Measurements from ENCODE around the gene ITPK1.

The ITPK1 gene

DNA sequence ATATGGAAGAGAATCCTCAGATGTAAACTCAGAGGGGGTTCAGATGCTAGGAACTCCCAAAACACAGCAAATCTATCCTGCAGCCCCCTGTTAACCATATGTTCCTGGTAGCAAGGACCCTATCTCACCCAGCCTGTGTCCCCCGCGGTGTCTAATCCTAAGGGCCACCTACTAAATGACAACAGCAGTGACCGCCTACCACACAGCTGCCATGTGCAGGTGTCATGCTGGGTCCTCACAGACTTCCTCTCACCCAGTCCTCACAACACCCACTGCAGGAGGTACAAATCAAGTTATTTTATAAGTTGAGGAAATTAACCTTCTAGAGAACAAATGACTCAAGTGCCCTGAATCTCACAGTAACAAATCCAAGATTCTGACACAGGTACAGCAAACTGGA lies 73.9 kb downstream of the ITPK1 start:
- peak overlapping the region; percentile 83 to 85 for H3K27ac Mint-ChIP-seq
- ATAC-seq = no peak
- H3K9me3 Mint-ChIP-seq = no peaks in the 10 kb centered on the region
- H3K4me3 Mint-ChIP-seq = peak overlapping the region in 1 of 2 donors; percentile 13
- no peak for DNase-seq
- no peaks in the 10 kb centered on the region for H3K27me3 Mint-ChIP-seq
- H3K4me1 Mint-ChIP-seq = peaks cover 85% of the 10 kb centered on the region

- ATAC-seq = no peak
- Mint-ChIP-seq H3K27me3 (no peaks in the 10 kb centered on the region), H3K4me3 (no peak overlapping the region), H3K27ac (peak overlapping the region; percentile 83 to 93), H3K9me3 (no peaks in the 10 kb centered on the region), H3K4me1 (peaks cover 85% of the 10 kb centered on the region)
- no peak for DNase-seq
Measured at GRCh38 chr14:93040982-93041381, 74.7 kb downstream of the ITPK1 start.

GRCh38 chr14:93040443-93040842 lies 75.3 kb downstream of the ITPK1 start:
- DNase-seq (no peak), ATAC-seq (peak; percentile 29)
- peaks cover 84% of the 10 kb centered on the region for H3K4me1 Mint-ChIP-seq
- H3K27ac Mint-ChIP-seq = peak overlapping the region; percentile 90
- no peaks in the 10 kb centered on the region for H3K9me3 Mint-ChIP-seq
- H3K27me3 Mint-ChIP-seq = no peaks in the 10 kb centered on the region
- peak overlapping the region in 1 of 2 donors; percentile 54 for H3K4me3 Mint-ChIP-seq

GRCh38 chr14:93039649-93040315 lies 75.9 kb downstream of the ITPK1 start:
- DNase-seq (no peak), ATAC-seq (no peak)
- Mint-ChIP-seq H3K27ac (peak overlapping the region; percentile 12 to 90), H3K9me3 (no peaks in the 10 kb centered on the region), H3K27me3 (no peaks in the 10 kb centered on the region), H3K4me3 (no peak overlapping the region), H3K4me1 (peaks cover 84% of the 10 kb centered on the region)

GRCh38 chr14:93037351-93037750 lies 78.4 kb downstream of the ITPK1 start:
- ATAC-seq (no peak), DNase-seq (no peak)
- Mint-ChIP-seq H3K4me1 (peaks cover 84% of the 10 kb centered on the region), H3K4me3 (no peak overlapping the region), H3K27me3 (no peaks in the 10 kb centered on the region), H3K9me3 (no peaks in the 10 kb centered on the region), H3K27ac (no peak overlapping the region)

- ATAC-seq (no peak), DNase-seq (no peak)
- Mint-ChIP-seq H3K4me1 (peaks cover 82% of the 10 kb centered on the region), H3K4me3 (no peak overlapping the region), H3K9me3 (no peaks in the 10 kb centered on the region), H3K27ac (peak overlapping the region in 1 of 2 donors; percentile 86), H3K27me3 (no peaks in the 10 kb centered on the region)
Measured at GRCh38 chr14:93036652-93037345, 78.9 kb downstream of the ITPK1 start.

- Mint-ChIP-seq H3K4me3 (no peak overlapping the region), H3K9me3 (no peaks in the 10 kb centered on the region), H3K27ac (peak overlapping the region in 1 of 2 donors; percentile 86), H3K4me1 (peaks cover 77% of the 10 kb centered on the region), H3K27me3 (no peaks in the 10 kb centered on the region)
- ATAC-seq (no peak), DNase-seq (no peak)
Measured at GRCh38 chr14:93035917-93036651, 79.6 kb downstream of the ITPK1 start.

DNA sequence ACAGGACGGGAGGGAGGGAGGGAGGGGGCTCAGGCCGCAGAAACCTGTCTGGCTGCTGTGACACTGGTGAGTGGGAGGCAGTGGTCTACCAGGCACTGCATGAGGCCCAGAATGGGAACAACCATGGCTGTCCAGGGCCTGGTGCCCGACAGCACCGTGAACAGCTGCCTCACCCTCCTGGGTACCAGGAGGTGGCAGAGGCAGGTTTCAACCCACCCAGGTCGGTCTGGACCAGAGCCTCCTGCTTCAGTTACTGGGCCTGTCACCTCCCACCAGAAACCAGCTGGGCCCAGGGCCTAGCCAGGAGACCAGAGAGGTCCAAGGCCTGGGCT lies 80.2 kb downstream of the ITPK1 start:
- DNase-seq = no peak
- H3K4me3 Mint-ChIP-seq = no peak overlapping the region
- H3K27ac Mint-ChIP-seq = no peak overlapping the region
- no peaks in the 10 kb centered on the region for H3K27me3 Mint-ChIP-seq
- peaks cover 77% of the 10 kb centered on the region for H3K4me1 Mint-ChIP-seq
- ATAC-seq = no peak
- H3K9me3 Mint-ChIP-seq = no peaks in the 10 kb centered on the region

DNA sequence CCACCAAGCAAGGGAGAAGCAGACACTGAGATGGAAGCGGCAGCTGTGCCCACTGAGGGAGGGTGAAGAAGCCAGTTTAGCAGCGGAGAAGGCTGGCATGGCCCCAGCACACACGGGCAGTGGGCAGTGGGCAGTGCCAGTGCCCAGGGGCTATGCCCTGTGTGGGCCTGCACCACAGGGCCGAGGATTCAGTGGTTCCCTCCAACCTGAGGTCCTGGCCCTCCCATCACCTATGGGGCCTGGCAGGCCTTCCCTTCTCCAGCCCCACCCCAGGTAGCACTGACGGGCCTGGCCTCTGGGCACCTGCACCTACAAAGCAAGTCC lies 81.1 kb downstream of the ITPK1 start:
- peaks cover 73% of the 10 kb centered on the region for H3K4me1 Mint-ChIP-seq
- H3K4me3 Mint-ChIP-seq = peak overlapping the region; percentile 18 to 64
- H3K27me3 Mint-ChIP-seq = no peaks in the 10 kb centered on the region
- DNase-seq (no peak), ATAC-seq (peak; percentile 32)
- no peaks in the 10 kb centered on the region for H3K9me3 Mint-ChIP-seq
- peak overlapping the region in 1 of 2 donors; percentile 88 for H3K27ac Mint-ChIP-seq

- Mint-ChIP-seq H3K4me1 (peaks cover 74% of the 10 kb centered on the region), H3K27ac (peak overlapping the region; percentile 84 to 93), H3K4me3 (peak overlapping the region; percentile 18 to 64), H3K9me3 (no peaks in the 10 kb centered on the region), H3K27me3 (no peaks in the 10 kb centered on the region)
- DNase-seq = peak; percentile 55 to 61
- peak; percentile 89 for ATAC-seq
Measured at GRCh38 chr14:93033983-93034670, 81.6 kb downstream of the ITPK1 start.

GRCh38 chr14:93033084-93033982 lies 82.4 kb downstream of the ITPK1 start:
- Mint-ChIP-seq H3K4me3 (peak overlapping the region; percentile 52 to 74), H3K27me3 (no peaks in the 10 kb centered on the region), H3K27ac (peak overlapping the region; percentile 84 to 93), H3K9me3 (no peaks in the 10 kb centered on the region), H3K4me1 (peaks cover 71% of the 10 kb centered on the region)
- ATAC-seq (peak; percentile 16), DNase-seq (no peak)

- no peaks in the 10 kb centered on the region for H3K27me3 Mint-ChIP-seq
- H3K27ac Mint-ChIP-seq = no peak overlapping the region
- H3K9me3 Mint-ChIP-seq = no peaks in the 10 kb centered on the region
- no peak for DNase-seq
- H3K4me3 Mint-ChIP-seq = no peak overlapping the region
- ATAC-seq = no peak
- peaks cover 72% of the 10 kb centered on the region for H3K4me1 Mint-ChIP-seq
Measured at GRCh38 chr14:93032421-93032936, 83.2 kb downstream of the ITPK1 start.

GRCh38 chr14:93031505-93032315 lies 84.0 kb downstream of the ITPK1 start:
- DNase-seq = no peak
- Mint-ChIP-seq H3K4me1 (peaks cover 72% of the 10 kb centered on the region), H3K27ac (peak overlapping the region in 1 of 2 donors; percentile 27), H3K9me3 (no peaks in the 10 kb centered on the region), H3K27me3 (no peaks in the 10 kb centered on the region), H3K4me3 (no peak overlapping the region)
- no peak for ATAC-seq

DNA sequence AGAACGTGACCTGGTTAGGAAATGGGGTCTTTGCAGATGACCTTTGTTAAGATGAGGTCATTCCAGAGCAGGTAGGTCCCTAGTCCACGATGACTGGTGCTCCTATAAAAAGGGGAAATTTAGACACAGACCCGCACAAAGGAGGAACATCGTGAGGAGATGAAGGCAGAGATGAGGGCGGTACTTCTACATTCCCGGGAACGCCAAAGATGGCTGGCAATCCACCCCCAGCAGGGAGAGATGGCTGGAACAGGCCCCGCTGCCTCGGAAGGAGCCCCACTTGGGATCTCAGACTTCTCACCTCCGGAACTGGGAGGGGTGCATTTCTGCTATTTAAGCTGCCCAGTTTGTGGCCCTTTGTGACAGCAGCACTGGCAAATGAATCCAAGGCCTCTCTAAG lies 85.0 kb downstream of the ITPK1 start:
- Mint-ChIP-seq H3K9me3 (no peaks in the 10 kb centered on the region), H3K27ac (no peak overlapping the region), H3K27me3 (no peaks in the 10 kb centered on the region), H3K4me3 (no peak overlapping the region), H3K4me1 (peaks cover 71% of the 10 kb centered on the region)
- no peak for ATAC-seq
- no peak for DNase-seq

Data from stimulated activated naive CD8-positive, alpha-beta T cell treated with anti-CD3 and anti-CD28 coated beads, Interleukin-15, amount 100 ng/mL, for 72 hours (primary cell).